B cell (primary cell): ENCODE measurements around the gene ADCK2. TPM values are rescaled to one million over a fixed set of nuclear protein-coding genes. Genes with fewer than 3 reads are reported as not detected.

Source experiments
- ATAC-seq: fragments of 200-7000 bp; cut with Tn5 transposase; one replicate; pipeline ENCODE4 v1.10.0; 2021; ENCODE audit warnings: low read depth, mild to moderate bottlenecking, moderate number of reproducible peaks, moderate library complexity
- CTCF ChIA-PET: fragments of 350-600 bp; sonication (Branson Sonifier 250); formaldehyde crosslinking; loops from one replicate; lab custom pipeline; 2021; ENCODE audit warnings: antibody characterized with exemption, inconsistent platforms; lab: Charles Lee
- POLR2A ChIA-PET: fragments of 350-600 bp; sonication (Branson Sonifier 250); formaldehyde crosslinking; loops from one replicate; lab custom pipeline; 2021; ENCODE audit warnings: antibody characterized with exemption; lab: Charles Lee
- DNase-seq: peaks from one replicate; pipeline ENCODE4 v3.0.0; 2013
- H2AFZ ChIP-seq: 2 replicates; pipeline ENCODE4 v1.6.1; 2012; ENCODE audit warnings: mild to moderate bottlenecking, low read depth, low read length; ENCODE audit not compliant: insufficient read depth, poor library complexity, severe bottlenecking
- H3K27ac ChIP-seq, 2 donors: 1 replicate in 1 of 2; 2 replicates in 1 of 2; pipeline ENCODE4 v1.5.1; 2012 to 2013; ENCODE audit warnings: low read length in 2 of 2, mild to moderate bottlenecking in 2 of 2, moderate library complexity in 1 of 2
- H3K27me3 ChIP-seq, 4 experiments: fragments of 200-600 bp in 1 of 4; sonication (generic) in 1 of 4; replicated peaks in 1 of 4; 1 replicate in 2 of 4; 2 replicates in 2 of 4; pipeline versions ENCODE4 v1.6.1 to v1.7.0; 2013 to 2016; ENCODE audit warnings: low read length in 3 of 4, mild to moderate bottlenecking in 2 of 4, mixed read lengths in 1 of 4, moderate library complexity in 1 of 4; ENCODE audit not compliant: insufficient read depth in 4 of 4, control insufficient read depth in 3 of 4; ENCODE audit errors: control extremely low read depth in 1 of 4
- H3K36me3 ChIP-seq, 2 experiments: replicated peaks in 1 of 2; 1 replicate in 1 of 2; 2 replicates in 1 of 2; pipeline versions ENCODE4 v1.6.1 to v1.7.1; 2013; ENCODE audit warnings: low read length in 1 of 2; ENCODE audit not compliant: insufficient read depth in 2 of 2, control insufficient read depth in 1 of 2; ENCODE audit errors: control extremely low read depth in 1 of 2, extremely low read depth in 1 of 2
- H3K4me1 ChIP-seq, 2 donors: fragments of 200-600 bp in 1 of 2; sonication (generic) in 1 of 2; 1 replicate in 1 of 2; 2 replicates in 1 of 2; pipeline versions ENCODE4 v1.5.1 to v1.6.1; 2013 to 2017; ENCODE audit warnings: low read length in 2 of 2; ENCODE audit not compliant: control insufficient read depth in 2 of 2, insufficient read depth in 2 of 2
- H3K4me2 ChIP-seq: replicated peaks from 2 replicates; pipeline ENCODE3; 2012; ENCODE audit warnings: mild to moderate bottlenecking, low read depth, low read length; ENCODE audit not compliant: poor library complexity, severe bottlenecking
- H3K4me3 ChIP-seq, 5 experiments: fragments of 200-600 bp in 1 of 5; sonication (generic) in 1 of 5; 1 replicate in 3 of 5; 2 replicates in 2 of 5; pipeline versions ENCODE4 v1.5.1 to v1.7.0; 2011 to 2016; ENCODE audit warnings: low read length in 4 of 5, mild to moderate bottlenecking in 4 of 5, low read depth in 2 of 5, control low read depth in 1 of 5, moderate library complexity in 1 of 5; ENCODE audit not compliant: insufficient read depth in 1 of 5; ENCODE audit errors: control extremely low read depth in 1 of 5, extremely low read depth in 1 of 5
- H3K79me2 ChIP-seq: fragments of 200-600 bp; sonication (generic); one replicate; pipeline ENCODE4 v1.6.0; 2016; ENCODE audit warnings: low read length; ENCODE audit not compliant: control insufficient read depth, insufficient read depth
- H3K9ac ChIP-seq: fragments of 200-600 bp; sonication (generic); 2 replicates; pipeline ENCODE4 v1.6.1; 2017; ENCODE audit warnings: mild to moderate bottlenecking, low read length, moderate library complexity
- H3K9me3 ChIP-seq, 3 donors: one replicate each; pipeline versions ENCODE4 v1.6.1 to v1.7.1; 2013; ENCODE audit warnings: low read length in 2 of 3; ENCODE audit not compliant: control insufficient read depth in 2 of 3, insufficient read depth in 1 of 3; ENCODE audit errors: control extremely low read depth in 1 of 3
- H4K20me1 ChIP-seq: 2 replicates; pipeline ENCODE4 v1.6.0; 2012; ENCODE audit warnings: mild to moderate bottlenecking, low read length; ENCODE audit not compliant: insufficient read depth, control insufficient read depth, poor library complexity, severe bottlenecking
- H3K27ac Mint-ChIP-seq: one replicate; pipeline ENCODE4 v1.8.0; 2021; ENCODE audit warnings: mixed read lengths
- H3K27me3 Mint-ChIP-seq: one replicate; pipeline ENCODE4 v1.8.0; 2021; ENCODE audit warnings: mixed read lengths
- H3K4me1 Mint-ChIP-seq: one replicate; pipeline ENCODE4 v1.8.0; 2021; ENCODE audit warnings: mixed read lengths
- H3K4me3 Mint-ChIP-seq: one replicate; pipeline ENCODE4 v1.8.0; 2021; ENCODE audit warnings: mixed read lengths
- H3K9me3 Mint-ChIP-seq: one replicate; pipeline ENCODE4 v1.8.0; 2022; ENCODE audit warnings: mixed read lengths; ENCODE audit not compliant: insufficient read depth
- EZH2 ChIP-seq: IDR thresholded peaks from 2 replicates; pipeline ENCODE4 v1.6.1; 2012; ENCODE audit warnings: borderline replicate concordance, low read depth, mild to moderate bottlenecking, moderate library complexity, low read length; ENCODE audit not compliant: insufficient read depth, poor library complexity, severe bottlenecking
- WGBS: methylation state at CpG from one replicate; pipeline ENCODE4 v1.1.5; 2013; ENCODE audit warnings: missing lambda C conversion rate; ENCODE audit not compliant: insufficient coverage; 5-methylcytosine and 5-hydroxymethylcytosine counted together
- intact Hi-C: fragments of 100-400 bp; cut with micrococcal nuclease; formaldehyde crosslinking; loops from one replicate; pipeline ENCODE4 v1.10.0; 2022
- polyA plus RNA-seq: library from polyadenylated mRNA; depleted of rRNA; stranded (reverse); fragments of >200 nt; gene quantifications from 2 replicates; pipeline ENCODE4 v1.2.3, GENCODE V29; 2012
- total RNA-seq, 2 donors: library from RNA; stranded (reverse); fragments of 120-200 nt in 1 of 2; gene quantifications; 1 replicate in 1 of 2; 2 replicates in 1 of 2; pipeline versions ENCODE4 v1.2.3 to v1.2.4, GENCODE V29; 2013 to 2022
- TF ChIP-seq, protein P1 (sequence below): fragments of 200-600 bp; IDR thresholded peaks from one replicate; pipeline ENCODE4 v1.8.0; 2022; ENCODE audit warnings: antibody characterized with exemption, mild to moderate bottlenecking

Gene ADCK2
- total and polyA plus RNA-seq, 2 donors (not counting 1 experiment from before 2014, with no cell fraction given), result 13.3 to 32.6 TPM

DNA sequence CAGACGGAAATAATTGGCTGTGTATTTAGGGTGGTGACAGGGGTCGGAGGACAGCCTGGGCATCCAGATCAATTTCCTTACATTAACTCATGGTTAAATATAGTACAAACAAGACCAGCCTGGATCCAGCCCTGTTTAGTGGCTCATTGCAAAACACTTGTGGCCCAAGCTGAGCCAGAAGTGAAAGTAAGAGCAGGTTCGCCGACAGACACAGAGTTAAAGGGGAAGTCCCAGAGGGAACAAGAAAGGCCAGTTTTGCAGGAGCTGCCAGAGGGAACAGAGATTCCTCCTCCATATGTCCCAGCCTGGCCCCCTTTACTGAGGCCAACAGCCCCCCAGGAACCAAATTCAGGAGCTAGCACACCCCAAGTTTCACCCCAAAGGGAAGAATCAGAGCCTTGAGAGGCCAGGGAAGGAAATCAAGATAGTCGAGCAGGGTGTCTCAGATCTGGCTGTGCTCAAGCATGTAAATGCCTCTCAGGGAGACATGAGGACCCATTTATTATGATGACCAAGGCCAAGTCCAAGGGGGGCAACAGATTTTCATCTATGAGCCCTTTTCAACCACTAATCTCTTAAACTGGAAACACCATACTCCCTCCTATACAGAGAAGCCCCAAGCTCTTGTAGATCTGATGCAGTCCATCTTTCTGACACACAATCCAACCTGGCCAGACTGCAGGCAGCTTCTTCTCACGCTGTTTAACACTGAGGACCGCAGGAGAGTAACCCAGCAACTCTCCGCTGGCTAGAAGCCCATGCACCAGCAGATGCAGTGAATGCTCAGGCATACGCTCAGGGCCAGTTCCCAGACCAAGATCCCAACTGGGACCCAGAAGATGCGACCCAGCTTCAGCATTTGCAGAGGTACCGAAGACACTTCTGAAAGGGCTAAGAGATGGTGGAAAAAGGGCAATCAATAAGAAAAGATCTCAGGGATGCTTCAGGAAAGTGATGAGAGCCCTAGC, 15.9 kb upstream of the ADCK2 start:
- 62% methylated on average over 9 of the region's 11 CpGs for WGBS
- Histone ChIP-seq H4K20me1 (no peaks in the 10 kb centered on the region), H3K9me3 (no peaks in the 10 kb centered on the region), H3K4me2 (peak overlapping the region; percentile 70), H3K27ac (peak overlapping the region; percentile 48 to 63), H3K4me3 (peak overlapping the region in 3 of 5 experiments; percentile 19 to 55 (median 54)), H3K79me2 (no peaks in the 10 kb centered on the region), H2AFZ (peak overlapping the region; percentile 86), H3K36me3 (no peaks in the 10 kb centered on the region), H3K9ac (peak overlapping the region; percentile 61), H3K4me1 (peaks cover 15 to 19% of the 10 kb centered on the region in 2 donors), H3K27me3 (peaks cover 0 to 4% (median 0%) of the 10 kb centered on the region in 4 experiments)
- peak; percentile 68 for DNase-seq
- Mint-ChIP-seq H3K27me3 (no peaks in the 10 kb centered on the region), H3K9me3 (no peaks in the 10 kb centered on the region), H3K4me1 (peaks cover 22% of the 10 kb centered on the region), H3K27ac (peak overlapping the region; percentile 95), H3K4me3 (peak overlapping the region; percentile 90)
- TF ChIP-seq EZH2, result no peak
- TF ChIP-seq, protein P1, sequence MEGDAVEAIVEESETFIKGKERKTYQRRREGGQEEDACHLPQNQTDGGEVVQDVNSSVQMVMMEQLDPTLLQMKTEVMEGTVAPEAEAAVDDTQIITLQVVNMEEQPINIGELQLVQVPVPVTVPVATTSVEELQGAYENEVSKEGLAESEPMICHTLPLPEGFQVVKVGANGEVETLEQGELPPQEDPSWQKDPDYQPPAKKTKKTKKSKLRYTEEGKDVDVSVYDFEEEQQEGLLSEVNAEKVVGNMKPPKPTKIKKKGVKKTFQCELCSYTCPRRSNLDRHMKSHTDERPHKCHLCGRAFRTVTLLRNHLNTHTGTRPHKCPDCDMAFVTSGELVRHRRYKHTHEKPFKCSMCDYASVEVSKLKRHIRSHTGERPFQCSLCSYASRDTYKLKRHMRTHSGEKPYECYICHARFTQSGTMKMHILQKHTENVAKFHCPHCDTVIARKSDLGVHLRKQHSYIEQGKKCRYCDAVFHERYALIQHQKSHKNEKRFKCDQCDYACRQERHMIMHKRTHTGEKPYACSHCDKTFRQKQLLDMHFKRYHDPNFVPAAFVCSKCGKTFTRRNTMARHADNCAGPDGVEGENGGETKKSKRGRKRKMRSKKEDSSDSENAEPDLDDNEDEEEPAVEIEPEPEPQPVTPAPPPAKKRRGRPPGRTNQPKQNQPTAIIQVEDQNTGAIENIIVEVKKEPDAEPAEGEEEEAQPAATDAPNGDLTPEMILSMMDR, result no peak
- ChIA-PET POLR2A (no interaction called here), CTCF (interaction anchor here (0.6 to 2.9 kb wide), 8 partner anchors 10 to 354 kb away, joined by 3 to 20 read pairs (median 6); no protein-coding TSS in a partner anchor)
- intact Hi-C loops, result loop anchor here (2.0 kb wide), 2 partner anchors 16 to 178 kb away; partner anchors contain the start of genes ADCK2 and MKRN1
- peak; percentile 91 for ATAC-seq
